Mesenchymal stem cell (in vitro differentiated cells and primary cell): ENCODE measurements around the gene KRT14.
A peak's percentile ranks its signal among the peaks of the same experiment; 100 is the strongest.

Source experiments
- DNase-seq: peaks from one replicate; pipeline ENCODE4 v3.0.0-alpha.2; 2013
- H2AFZ ChIP-seq: one replicate; pipeline ENCODE4 v1.6.1; 2013; ENCODE audit warnings: low read depth, mild to moderate bottlenecking, control low read depth, inconsistent platforms, low read length, moderate library complexity
- H2AK5ac ChIP-seq: 2 replicates; pipeline ENCODE4 v1.6.1; 2013; ENCODE audit warnings: low read length, moderate library complexity, mild to moderate bottlenecking, inconsistent platforms; ENCODE audit not compliant: severe bottlenecking
- H2BK120ac ChIP-seq: one replicate; pipeline ENCODE4 v1.6.1; 2013; ENCODE audit warnings: low read depth, mild to moderate bottlenecking, inconsistent platforms, low read length, moderate library complexity
- H2BK12ac ChIP-seq, 2 experiments: one replicate each; pipeline ENCODE4 v1.6.1; 2013; ENCODE audit warnings: inconsistent platforms in 2 of 2, low read length in 2 of 2, mild to moderate bottlenecking in 2 of 2, moderate library complexity in 2 of 2, control low read depth in 1 of 2
- H2BK15ac ChIP-seq: one replicate; pipeline ENCODE4 v1.6.1; 2013; ENCODE audit warnings: mild to moderate bottlenecking, low read depth, inconsistent platforms; ENCODE audit not compliant: poor library complexity, severe bottlenecking
- H2BK5ac ChIP-seq: 2 replicates; pipeline ENCODE4 v1.6.1; 2013; ENCODE audit warnings: low read depth, mild to moderate bottlenecking, low read length, control low read depth, inconsistent platforms; ENCODE audit not compliant: poor library complexity, severe bottlenecking
- H3K14ac ChIP-seq, 2 experiments: one replicate each; pipeline ENCODE4 v1.6.1; 2013; ENCODE audit warnings: inconsistent platforms in 2 of 2, low read length in 2 of 2, control low read depth in 1 of 2, mild to moderate bottlenecking in 1 of 2, moderate library complexity in 1 of 2
- H3K18ac ChIP-seq, 2 experiments: one replicate each; pipeline ENCODE4 v1.6.1; 2013; ENCODE audit warnings: inconsistent platforms in 2 of 2, low read length in 2 of 2, control low read depth in 1 of 2, low read depth in 1 of 2, mild to moderate bottlenecking in 1 of 2
- H3K23ac ChIP-seq, 2 experiments: one replicate each; pipeline ENCODE4 v1.6.1; 2013; ENCODE audit warnings: inconsistent platforms in 2 of 2, low read length in 2 of 2, mild to moderate bottlenecking in 2 of 2, moderate library complexity in 2 of 2, control low read depth in 1 of 2
- H3K27ac ChIP-seq: 2 replicates; pipeline ENCODE4 v1.5.1; 2013; ENCODE audit warnings: mild to moderate bottlenecking, moderate library complexity, low read length, control low read depth, inconsistent platforms; ENCODE audit not compliant: poor library complexity, severe bottlenecking
- H3K27me3 ChIP-seq, 2 experiments: 2 replicates each; pipeline versions ENCODE4 v1.6.1 to v1.7.0; 2013; ENCODE audit warnings: low read length in 2 of 2, mild to moderate bottlenecking in 2 of 2, moderate library complexity in 2 of 2, control low read depth in 1 of 2, inconsistent platforms in 1 of 2; ENCODE audit not compliant: control insufficient read depth in 1 of 2, insufficient read depth in 1 of 2
- H3K36me3 ChIP-seq, 2 experiments: 2 replicates each; pipeline versions ENCODE4 v1.6.1 to v1.7.0; 2013; ENCODE audit warnings: low read length in 2 of 2, control low read depth in 1 of 2, inconsistent platforms in 1 of 2, low read depth in 1 of 2, mild to moderate bottlenecking in 1 of 2; ENCODE audit not compliant: insufficient read depth in 2 of 2, control insufficient read depth in 1 of 2
- H3K4ac ChIP-seq, 2 experiments: one replicate each; pipeline ENCODE4 v1.6.1; 2013; ENCODE audit warnings: inconsistent platforms in 2 of 2, low read length in 2 of 2, mild to moderate bottlenecking in 2 of 2, moderate library complexity in 2 of 2, control low read depth in 1 of 2, low read depth in 1 of 2
- H3K4me1 ChIP-seq: 2 replicates; pipeline ENCODE4 v1.6.1; 2013; ENCODE audit warnings: low read depth, low read length, control low read depth; ENCODE audit not compliant: control insufficient read depth, insufficient read depth
- H3K4me2 ChIP-seq: 2 replicates; pipeline ENCODE4 v1.6.1; 2013; ENCODE audit warnings: low read length, mild to moderate bottlenecking, inconsistent platforms; ENCODE audit not compliant: poor library complexity, severe bottlenecking
- H3K4me3 ChIP-seq, 2 experiments: 2 replicates each; pipeline versions ENCODE4 v1.5.1 to v1.7.0; 2013; ENCODE audit warnings: low read length in 2 of 2, mild to moderate bottlenecking in 2 of 2, control low read depth in 1 of 2, low read depth in 1 of 2; ENCODE audit not compliant: insufficient read depth in 1 of 2
- H3K79me1 ChIP-seq: replicated peaks from 2 replicates; pipeline ENCODE4 v1.6.1; 2013; ENCODE audit warnings: mild to moderate bottlenecking, control low read depth, low read length, inconsistent platforms; ENCODE audit not compliant: poor library complexity, severe bottlenecking
- H3K9ac ChIP-seq: 2 replicates; pipeline ENCODE4 v1.7.0; 2013; ENCODE audit warnings: mild to moderate bottlenecking, low read length, moderate library complexity
- H3K9me3 ChIP-seq: 2 replicates; pipeline ENCODE4 v1.7.0; 2013; ENCODE audit warnings: mild to moderate bottlenecking, low read length; ENCODE audit not compliant: control insufficient read depth
- H4K8ac ChIP-seq: one replicate; pipeline ENCODE4 v1.6.1; 2013; ENCODE audit warnings: inconsistent platforms, mild to moderate bottlenecking, low read length, moderate library complexity
- H4K91ac ChIP-seq: one replicate; pipeline ENCODE4 v1.6.1; 2013; ENCODE audit warnings: mild to moderate bottlenecking, low read length, inconsistent platforms
- WGBS: methylation state at CpG from one replicate; pipeline ENCODE4 v1.1.7; 2013; ENCODE audit warnings: mixed read lengths; 5-methylcytosine and 5-hydroxymethylcytosine counted together

Gene KRT14

DNA sequence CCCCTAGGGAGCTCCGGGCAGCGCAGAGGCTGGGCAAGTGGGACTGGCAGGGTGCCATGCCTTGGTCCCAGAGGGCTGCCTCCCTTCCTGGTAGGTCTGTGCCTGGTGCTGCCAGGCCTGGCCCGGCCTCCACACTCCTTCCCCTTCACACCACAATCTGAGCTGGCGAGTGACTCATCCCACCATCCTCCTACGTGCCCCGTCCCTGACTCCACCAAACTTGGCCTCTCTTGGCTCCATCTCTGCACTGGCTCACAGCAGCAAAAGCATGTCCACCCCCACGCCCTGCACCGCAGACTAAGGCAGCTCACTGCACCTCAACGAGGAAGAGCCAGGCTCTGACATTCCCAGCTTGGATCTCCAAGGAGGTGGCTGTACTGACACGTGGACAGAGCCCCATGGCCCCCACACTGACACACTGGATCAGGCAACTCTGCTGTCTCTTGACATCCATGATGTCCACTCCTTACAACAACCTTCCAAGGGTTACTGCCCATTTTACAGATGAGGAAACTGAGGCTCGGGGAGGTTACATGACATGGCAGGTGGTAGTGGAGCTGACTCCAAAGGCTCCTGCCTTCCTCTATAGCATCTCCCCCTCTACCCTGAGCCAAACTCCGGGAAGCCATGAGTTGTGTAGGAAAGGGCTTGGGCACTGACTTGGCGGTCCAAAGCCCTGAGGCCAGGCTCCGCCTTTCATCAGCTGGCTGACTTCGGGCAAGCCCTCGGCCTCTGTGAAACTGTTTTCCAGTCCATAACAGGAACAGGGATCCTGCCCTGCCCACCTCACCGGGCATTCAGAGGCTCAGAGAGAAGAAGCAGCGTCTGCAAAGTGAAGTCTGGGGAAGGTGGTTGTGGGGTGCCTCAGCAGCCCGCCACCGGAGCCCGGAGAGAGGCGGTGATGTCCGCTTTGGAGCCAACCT, 38.5 kb downstream of the KRT14 start:
- H2BK15ac ChIP-seq = peak overlapping the region; percentile 93
- no peak overlapping the region for H3K23ac ChIP-seq
- H2BK12ac ChIP-seq = peak overlapping the region; percentile 95 to 98
- peak overlapping the region; percentile 62 for H4K8ac ChIP-seq
- peak overlapping the region; percentile 85 for H3K27ac ChIP-seq
- WGBS = 43% methylated on average over 23 of the region's 23 CpGs
- H3K79me1 ChIP-seq = no peaks in the 10 kb centered on the region
- H2BK5ac ChIP-seq = peak overlapping the region; percentile 91
- peak overlapping the region in 1 of 2 experiments; percentile 56 for H3K14ac ChIP-seq
- peak overlapping the region; percentile 97 for H2BK120ac ChIP-seq
- H3K4ac ChIP-seq = peak overlapping the region; percentile 93 to 96
- H3K9ac ChIP-seq = peak overlapping the region; percentile 79
- peak overlapping the region; percentile 89 for H4K91ac ChIP-seq
- no peaks in the 10 kb centered on the region for H3K36me3 ChIP-seq
- H3K9me3 ChIP-seq = peaks cover 9% of the 10 kb centered on the region
- peak overlapping the region; percentile 85 for H2AK5ac ChIP-seq
- peak overlapping the region; percentile 95 for H3K18ac ChIP-seq
- DNase-seq = peak; percentile 94
- H3K4me2 ChIP-seq = peak overlapping the region; percentile 7
- H2AFZ ChIP-seq = peak overlapping the region; percentile 74
- H3K4me1 ChIP-seq = peaks cover 40% of the 10 kb centered on the region
- H3K27me3 ChIP-seq = no peaks in the 10 kb centered on the region
- H3K4me3 ChIP-seq = peak overlapping the region in 1 of 2 experiments; percentile 1

DNA sequence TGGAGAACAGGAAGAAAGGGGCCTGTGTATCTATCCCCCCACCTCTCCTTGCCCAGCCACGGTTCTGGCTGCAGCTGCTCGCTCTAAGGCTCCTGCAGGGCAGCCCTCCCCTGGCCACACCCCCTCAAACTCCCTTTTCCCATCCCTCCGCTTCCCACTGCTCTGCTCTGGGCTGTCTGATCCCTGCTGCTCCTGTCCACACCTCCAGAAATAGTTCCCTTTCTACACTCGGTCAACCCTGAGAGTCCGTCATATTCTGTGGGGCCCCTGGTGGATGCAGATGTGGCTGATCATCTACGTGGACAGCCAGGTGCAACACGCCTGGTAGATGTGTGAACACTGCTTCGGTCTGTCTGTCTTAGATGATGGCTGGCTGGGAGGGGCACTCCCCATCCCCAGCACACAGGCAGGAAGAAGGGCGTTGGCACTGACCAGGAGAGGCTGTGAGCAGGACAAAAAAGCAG, 39.3 kb downstream of the KRT14 start:
- H4K91ac ChIP-seq = peak overlapping the region; percentile 89
- no peak for DNase-seq
- WGBS = 70% methylated on average over 9 of the region's 9 CpGs
- peak overlapping the region; percentile 93 for H2BK15ac ChIP-seq
- H3K4me2 ChIP-seq = no peak overlapping the region
- peaks cover 9% of the 10 kb centered on the region for H3K9me3 ChIP-seq
- H3K4ac ChIP-seq = peak overlapping the region; percentile 62 to 67
- H2BK120ac ChIP-seq = no peak overlapping the region
- no peaks in the 10 kb centered on the region for H3K27me3 ChIP-seq
- H3K14ac ChIP-seq = peak overlapping the region in 1 of 2 experiments; percentile 22
- no peaks in the 10 kb centered on the region for H3K79me1 ChIP-seq
- H3K23ac ChIP-seq = no peak overlapping the region
- peak overlapping the region; percentile 53 for H2BK5ac ChIP-seq
- H2AFZ ChIP-seq = no peak overlapping the region
- no peaks in the 10 kb centered on the region for H3K36me3 ChIP-seq
- peak overlapping the region; percentile 62 for H4K8ac ChIP-seq
- peak overlapping the region; percentile 30 for H3K9ac ChIP-seq
- H3K18ac ChIP-seq = peak overlapping the region; percentile 52 to 95
- H3K4me1 ChIP-seq = peaks cover 40% of the 10 kb centered on the region
- peak overlapping the region; percentile 18 for H2AK5ac ChIP-seq
- H2BK12ac ChIP-seq = peak overlapping the region; percentile 95 to 98
- H3K4me3 ChIP-seq = no peak overlapping the region
- peak overlapping the region; percentile 85 for H3K27ac ChIP-seq

GRCh38 chr17:41546819-41547218, 39.9 kb downstream of the KRT14 start:
- H3K36me3 ChIP-seq = no peaks in the 10 kb centered on the region
- H3K4me1 ChIP-seq = peaks cover 40% of the 10 kb centered on the region
- no peak overlapping the region for H2AFZ ChIP-seq
- H2BK120ac ChIP-seq = no peak overlapping the region
- no peak overlapping the region for H3K23ac ChIP-seq
- H3K27ac ChIP-seq = peak overlapping the region; percentile 85
- H2BK5ac ChIP-seq = no peak overlapping the region
- H4K91ac ChIP-seq = peak overlapping the region; percentile 37
- peaks cover 9% of the 10 kb centered on the region for H3K9me3 ChIP-seq
- no peak overlapping the region for H3K4me2 ChIP-seq
- H3K4me3 ChIP-seq = no peak overlapping the region
- H3K14ac ChIP-seq = no peak overlapping the region
- DNase-seq = no peak
- peak overlapping the region; percentile 95 to 98 for H2BK12ac ChIP-seq
- peak overlapping the region; percentile 66 for H2BK15ac ChIP-seq
- H4K8ac ChIP-seq = no peak overlapping the region
- H3K27me3 ChIP-seq = no peaks in the 10 kb centered on the region
- peak overlapping the region; percentile 18 to 52 for H3K18ac ChIP-seq
- H2AK5ac ChIP-seq = peak overlapping the region; percentile 61
- H3K79me1 ChIP-seq = no peaks in the 10 kb centered on the region
- WGBS = 99% methylated on average over 2 of the region's 3 CpGs
- H3K9ac ChIP-seq = no peak overlapping the region
- peak overlapping the region in 1 of 2 experiments; percentile 62 for H3K4ac ChIP-seq

- H3K4me3 ChIP-seq = no peak overlapping the region
- no peak overlapping the region for H2BK120ac ChIP-seq
- peaks cover 9% of the 10 kb centered on the region for H3K9me3 ChIP-seq
- H3K4ac ChIP-seq = peak overlapping the region; percentile 24
- peaks cover 39% of the 10 kb centered on the region for H3K4me1 ChIP-seq
- no peak overlapping the region for H3K9ac ChIP-seq
- no peak for DNase-seq
- H3K4me2 ChIP-seq = no peak overlapping the region
- no peak overlapping the region for H2BK5ac ChIP-seq
- peak overlapping the region; percentile 64 for H4K91ac ChIP-seq
- H3K27ac ChIP-seq = no peak overlapping the region
- H3K18ac ChIP-seq = peak overlapping the region; percentile 34 to 64
- H3K79me1 ChIP-seq = no peaks in the 10 kb centered on the region
- H4K8ac ChIP-seq = no peak overlapping the region
- H3K14ac ChIP-seq = no peak overlapping the region
- H2BK12ac ChIP-seq = peak overlapping the region; percentile 41 to 69
- H3K27me3 ChIP-seq = no peaks in the 10 kb centered on the region
- H2AK5ac ChIP-seq = peak overlapping the region; percentile 58
- H3K23ac ChIP-seq = no peak overlapping the region
- WGBS = 85% methylated on average over 13 of the region's 13 CpGs
- no peak overlapping the region for H2AFZ ChIP-seq
- H2BK15ac ChIP-seq = peak overlapping the region; percentile 44
- no peaks in the 10 kb centered on the region for H3K36me3 ChIP-seq
Observed at GRCh38 chr17:41545829-41546410, 40.8 kb downstream of the KRT14 start.
